Stimulated activated CD4-positive, alpha-beta T cell treated with anti-CD3 and anti-CD28 coated beads, Interleukin-2, amount 100 ng/mL, for 24 hours (primary cell): Measurements from ENCODE around the gene SDF4.

Experiments used
- DNase-seq, 2 donors: peaks; one replicate each; pipeline ENCODE4 v3.0.0-alpha.2; 2020

The SDF4 gene

GRCh38 chr1:1226566-1227362, 5.0 kb downstream of the SDF4 start:
- no peak for DNase-seq

GRCh38 chr1:1225913-1226312, 5.9 kb downstream of the SDF4 start:
- no peak for DNase-seq

- no peak for DNase-seq
These were observed 6.5 kb downstream of the SDF4 start for GRCh38 chr1:1225238-1225845.

DNA sequence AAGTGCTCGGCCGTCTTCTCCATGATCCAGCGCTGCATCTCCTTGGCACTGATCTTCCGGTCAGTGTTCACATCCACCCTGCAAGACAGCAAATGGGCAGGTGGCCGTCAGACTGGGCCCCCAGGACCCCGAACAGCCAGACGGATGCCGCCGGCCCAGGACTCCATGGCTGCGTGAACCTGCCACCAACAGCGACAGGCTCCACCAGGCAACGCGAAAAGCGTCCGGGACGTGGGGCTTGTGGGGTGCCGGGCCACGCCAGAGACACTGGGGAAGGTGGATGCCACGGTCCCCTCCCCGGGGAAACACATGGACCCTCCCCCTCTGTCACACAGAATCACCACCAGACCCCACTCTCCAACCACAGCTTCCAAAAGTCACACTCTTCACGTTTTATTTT, 7.9 kb downstream of the SDF4 start:
- DNase-seq: no peak

- DNase-seq: no peak
These were observed 8.5 kb downstream of the SDF4 start for GRCh38 chr1:1223321-1223720.

GRCh38 chr1:1222575-1223225, 9.1 kb downstream of the SDF4 start:
- DNase-seq: no peak

- no peak for DNase-seq
These were observed 9.8 kb downstream of the SDF4 start for GRCh38 chr1:1221887-1222574.

- no peak for DNase-seq
These were observed 11.6 kb downstream of the SDF4 start for GRCh38 chr1:1220197-1220596.

DNA sequence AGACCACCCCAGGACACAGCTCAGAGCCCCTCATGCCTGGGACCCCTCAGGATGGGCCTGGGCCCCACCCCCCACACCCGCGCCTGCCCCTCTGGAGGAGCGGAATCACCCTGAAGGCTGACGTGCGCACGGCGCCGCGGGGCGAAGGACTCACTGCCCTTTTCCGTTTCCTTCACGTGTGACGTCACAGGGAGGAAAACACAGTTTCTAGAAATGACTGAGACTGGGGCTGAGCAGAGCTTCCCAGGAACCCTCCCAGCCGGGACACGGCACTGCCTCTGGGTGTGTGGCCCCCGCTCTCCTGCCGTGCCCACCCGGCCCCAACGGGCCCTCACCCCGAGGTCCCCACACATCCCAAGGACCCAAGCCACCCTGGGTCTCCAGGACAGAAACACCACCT, 12.5 kb downstream of the SDF4 start:
- DNase-seq: peak; percentile 64 to 67

DNA sequence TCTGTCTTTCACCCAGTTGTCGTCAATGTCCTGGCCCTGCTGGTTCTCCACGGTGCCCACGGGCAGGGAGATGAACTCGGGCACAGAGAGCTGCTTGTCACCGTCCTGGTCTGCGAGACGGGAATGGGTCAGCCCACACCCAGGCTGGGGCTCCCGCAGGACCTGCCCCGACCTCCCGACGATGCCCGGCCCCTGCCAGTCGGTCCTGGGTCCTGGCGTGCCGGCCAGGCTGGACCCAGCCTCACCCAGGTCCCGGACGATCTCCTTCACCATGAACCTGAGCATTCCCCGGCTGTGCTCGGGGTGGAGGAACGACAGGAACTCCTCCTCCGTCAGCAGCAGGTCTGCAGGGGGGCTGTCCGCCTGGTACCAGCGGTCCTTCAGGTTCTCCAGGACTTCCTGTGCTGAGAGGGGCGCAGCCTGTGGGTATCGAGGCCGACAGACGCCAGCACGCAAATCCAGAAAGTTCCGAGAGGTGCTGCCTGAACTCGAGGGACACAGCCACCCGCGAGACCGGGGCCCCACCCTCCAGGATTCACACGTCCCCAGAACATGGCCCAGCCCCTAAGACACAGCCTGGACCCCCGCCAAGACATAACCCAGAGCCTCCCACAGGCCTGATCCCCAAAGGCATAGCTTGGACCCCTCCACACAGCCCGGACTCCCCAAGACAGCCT, 13.1 kb downstream of the SDF4 start:
- peak in 1 of 2 donors; percentile 14 for DNase-seq

DNA sequence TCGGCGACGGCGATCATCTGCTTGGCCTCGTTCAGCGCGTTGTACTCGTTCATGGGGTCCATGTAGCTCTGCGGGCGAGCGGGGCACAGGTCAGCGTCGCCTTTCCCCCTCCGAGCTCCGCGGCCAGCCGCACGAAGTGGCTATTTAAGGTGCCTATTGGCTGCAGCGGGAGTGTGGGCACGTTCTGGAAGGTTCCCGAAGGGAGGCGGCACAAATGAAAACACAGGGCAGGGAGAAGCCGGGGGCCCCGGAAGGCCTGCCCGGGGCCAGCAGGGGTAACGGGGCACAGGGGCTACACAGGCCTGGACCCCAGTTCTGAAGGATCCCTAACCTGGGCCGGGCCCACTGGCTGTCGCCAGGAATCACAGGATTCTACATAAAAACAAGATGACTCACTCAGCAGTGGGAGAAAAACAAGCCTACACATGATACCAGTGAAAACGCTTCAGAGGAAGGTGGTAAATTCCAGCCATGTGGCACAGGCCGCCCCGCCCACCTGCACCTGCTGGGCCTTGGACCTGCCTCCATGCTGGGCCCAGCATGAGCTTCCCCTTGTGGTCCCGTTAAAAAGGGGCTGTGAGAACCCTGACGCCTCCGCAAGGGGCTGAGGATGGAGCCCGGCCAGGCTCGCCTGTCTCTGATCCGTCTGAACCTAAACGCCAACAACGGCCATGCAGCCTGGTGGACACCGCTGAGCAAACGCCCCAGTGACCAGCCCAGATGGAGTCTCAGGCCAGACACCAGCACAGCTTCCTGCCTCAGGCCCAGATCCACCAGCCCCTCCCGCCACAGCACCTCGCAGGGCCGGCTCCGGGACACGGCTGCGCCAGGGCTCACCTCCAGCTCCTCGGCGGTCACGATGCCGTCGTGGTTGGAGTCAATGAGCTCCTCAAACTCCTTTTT, 13.9 kb downstream of the SDF4 start:
- peak; percentile 59 to 71 for DNase-seq

- DNase-seq: peak; percentile 55 to 59
These were observed 14.8 kb downstream of the SDF4 start for GRCh38 chr1:1216770-1217620.

DNA sequence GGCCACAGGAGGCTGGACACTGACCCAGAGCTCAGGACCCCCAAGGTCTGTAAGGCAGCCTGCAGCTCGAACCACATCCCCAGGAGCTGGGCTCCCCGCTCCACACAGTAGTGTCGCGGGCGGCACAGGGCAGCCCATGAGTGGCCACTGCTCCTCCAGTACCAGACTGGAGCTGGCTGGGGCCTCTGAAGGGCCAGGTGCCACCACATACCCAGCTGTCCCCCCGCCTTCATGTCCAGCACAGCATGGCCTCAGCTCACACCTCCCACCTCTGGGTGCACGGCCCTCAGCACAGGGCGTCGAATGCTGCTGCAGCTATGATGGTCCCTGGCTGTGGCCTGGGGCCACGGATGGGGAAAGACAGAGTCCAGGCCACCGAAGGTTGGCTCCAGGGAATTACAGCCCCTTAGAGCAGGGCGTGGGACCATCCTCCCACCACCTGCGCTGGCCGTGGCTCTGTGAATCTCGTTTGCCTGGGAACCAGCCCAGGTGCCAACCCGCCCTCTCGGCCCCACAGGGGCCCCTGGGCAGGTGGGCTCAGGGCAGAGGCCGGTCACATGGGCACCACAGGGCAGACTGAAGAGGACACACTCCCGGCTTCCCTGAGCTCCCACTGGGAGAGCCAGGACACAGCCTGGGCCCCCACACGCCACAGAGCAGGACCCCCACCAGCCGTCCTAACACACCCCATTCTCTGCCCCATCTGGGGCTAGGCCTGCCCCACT, 15.8 kb downstream of the SDF4 start:
- no peak for DNase-seq

GRCh38 chr1:1215080-1215676, 16.6 kb downstream of the SDF4 start:
- DNase-seq: peak; percentile 35 to 48

- peak; percentile 63 to 69 for DNase-seq
These were observed 18.2 kb downstream of the SDF4 start, which contains the start of gene TNFRSF4 for GRCh38 chr1:1213345-1214265. TNFRSF4 (minus strand) TSS chr1:1214153; CDS start chr1:1214127, 26 bp downstream.

DNA sequence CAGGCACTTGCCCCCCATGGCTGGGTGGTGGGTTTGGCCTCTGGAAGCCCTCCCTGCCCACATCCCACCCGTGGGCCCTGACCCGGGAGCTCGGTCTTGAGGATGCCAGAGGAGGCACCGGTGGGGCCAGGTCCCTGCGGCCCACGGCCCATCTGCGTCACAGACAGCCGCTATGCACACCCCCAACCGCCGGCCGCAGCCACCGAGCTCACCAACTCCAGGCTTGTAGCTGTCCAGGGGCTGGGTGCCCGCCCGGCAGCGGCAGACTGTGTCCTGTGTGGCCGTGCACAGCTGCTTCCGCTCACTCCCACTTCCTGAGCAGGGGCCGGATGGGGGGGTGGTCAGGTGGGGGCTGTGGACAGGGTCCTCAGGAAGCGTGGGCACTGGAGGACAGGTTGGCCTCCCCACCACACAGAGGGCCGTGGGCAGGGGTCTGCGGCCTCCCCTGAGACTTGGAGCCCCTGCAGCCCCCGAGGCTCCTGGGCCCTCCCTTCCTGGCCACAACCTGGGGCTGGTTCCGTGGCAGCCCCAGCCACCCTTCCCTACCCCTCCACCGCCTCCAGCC, 18.9 kb downstream of the SDF4 start:
- peak; percentile 52 to 67 for DNase-seq

DNA sequence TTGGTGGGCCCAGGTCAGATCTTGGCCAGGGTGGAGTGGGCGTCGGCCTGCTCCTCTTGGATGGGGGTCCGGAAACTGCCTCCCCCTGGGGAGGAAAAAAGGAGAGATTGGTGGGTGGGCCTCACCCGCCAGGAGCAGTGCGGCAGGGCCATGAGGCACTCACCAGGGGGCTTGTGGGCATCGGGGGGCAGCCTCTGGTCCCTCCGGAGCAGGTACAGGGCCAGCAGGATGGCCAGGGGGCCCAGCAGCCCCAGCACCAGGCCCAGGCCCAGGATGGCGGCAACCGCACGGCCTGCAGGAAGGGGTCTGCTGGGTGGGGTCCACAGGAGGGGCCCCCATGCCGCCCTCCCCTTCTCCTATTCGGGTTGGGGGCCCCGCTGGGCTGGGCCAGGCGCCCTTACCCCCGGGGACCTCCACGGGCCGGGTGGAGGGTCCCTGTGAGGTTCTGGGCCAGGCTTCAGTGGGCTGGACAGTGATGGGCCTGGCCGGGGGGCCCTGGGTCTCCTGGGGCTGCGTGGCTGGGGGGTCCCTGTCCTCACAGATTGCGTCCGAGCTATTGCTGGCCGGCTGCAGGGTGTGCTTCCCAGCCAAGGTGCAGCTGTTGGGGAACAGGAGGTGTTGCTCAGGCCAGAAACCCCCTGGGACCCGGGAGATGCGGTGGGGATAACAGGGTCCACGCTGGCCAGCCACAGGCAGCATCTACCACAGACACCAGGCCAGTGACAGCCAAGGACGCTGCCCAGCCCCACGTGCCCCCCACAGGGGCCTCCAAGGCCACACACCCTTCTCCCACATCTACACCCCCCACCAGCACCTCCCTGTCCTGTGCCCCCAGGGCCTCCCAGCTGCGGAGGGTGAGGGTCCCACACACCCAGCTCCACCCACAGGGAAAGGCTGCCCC, 20.0 kb downstream of the SDF4 start:
- no peak for DNase-seq
